Spleen (tissue), 11 donors: ENCODE results near the gene ERCC2. TPM values are rescaled to one million over a fixed set of nuclear protein-coding genes. Genes with fewer than 3 reads are reported as not detected.

Experiments
- DNase-seq: peaks from one replicate; pipeline ENCODE4 v3.0.0-alpha.2; 2020
- H3K27ac ChIP-seq, 8 donors: fragments of 200-600 bp; sonication (generic) in 7 of 8; 1 replicate in 4 of 8; 2 replicates in 4 of 8; pipeline versions ENCODE4 v1.5.0 to v1.8.0; 2016 to 2021; ENCODE audit warnings: inconsistent platforms in 4 of 8, mild to moderate bottlenecking in 4 of 8, moderate library complexity in 1 of 8
- H3K27me3 ChIP-seq, 7 donors: fragments of 200-600 bp; sonication (generic) in 6 of 7; replicated peaks in 1 of 7; 1 replicate in 4 of 7; 2 replicates in 3 of 7; pipeline versions ENCODE4 v1.5.0 to v1.8.0; 2016 to 2021; ENCODE audit warnings: inconsistent platforms in 3 of 7, mild to moderate bottlenecking in 1 of 7
- H3K36me3 ChIP-seq, 6 donors: fragments of 200-600 bp; sonication (generic) in 5 of 6; 1 replicate in 4 of 6; 2 replicates in 2 of 6; pipeline versions ENCODE4 v1.5.0 to v1.8.0; 2016 to 2021; ENCODE audit warnings: inconsistent platforms in 2 of 6
- H3K4me1 ChIP-seq, 6 donors: fragments of 200-600 bp; sonication (generic) in 5 of 6; 1 replicate in 3 of 6; 2 replicates in 3 of 6; pipeline versions ENCODE4 v1.5.0 to v1.8.0; 2016 to 2021; ENCODE audit warnings: inconsistent platforms in 3 of 6
- H3K4me3 ChIP-seq, 8 donors: fragments of 200-600 bp; sonication (generic) in 7 of 8; 1 replicate in 4 of 8; 2 replicates in 4 of 8; pipeline versions ENCODE4 v1.5.0 to v1.8.0; 2016 to 2021; ENCODE audit warnings: inconsistent platforms in 4 of 8, mild to moderate bottlenecking in 4 of 8, moderate library complexity in 2 of 8
- H3K9me3 ChIP-seq, 8 donors: fragments of 200-600 bp; sonication (generic) in 7 of 8; 1 replicate in 4 of 8; 2 replicates in 4 of 8; pipeline versions ENCODE4 v1.5.0 to v1.8.0; 2016 to 2021; ENCODE audit warnings: inconsistent platforms in 4 of 8
- POLR2A ChIP-seq, 3 donors: fragments of 450-650 bp; IDR thresholded peaks; one replicate each; pipeline ENCODE4 v1.5.1; 2017; ENCODE audit warnings: antibody characterized with exemption in 3 of 3, mild to moderate bottlenecking in 1 of 3
- POLR2AphosphoS5 ChIP-seq, 3 donors: sonication (generic); formaldehyde crosslinking; IDR thresholded peaks; one replicate each; pipeline ENCODE4 v1.5.1; 2017; ENCODE audit warnings: antibody characterized with exemption in 3 of 3
- WGBS, 5 donors: extraction: QIAGEN DNeasy Blood & Tissue Kit in 3 of 5; methylation state at CpG; one replicate each; pipeline versions ENCODE4 v1.1.5 to v1.1.7; 2013 to 2018; 5-methylcytosine and 5-hydroxymethylcytosine counted together
- intact Hi-C: fragments of 100-400 bp; cut with DNase I; formaldehyde crosslinking; loops from one replicate; pipeline ENCODE4 v1.15.0; 2023; ENCODE audit warnings: low total_unique reads
- polyA plus RNA-seq, 3 donors: library from polyadenylated mRNA; stranded (reverse); fragments of 200-250 nt; gene quantifications; one replicate each; pipeline ENCODE4 v1.2.1, GENCODE V29; 2013
- total RNA-seq, 7 donors: library from RNA; depleted of rRNA in 3 of 7; stranded (reverse); fragments of >200 nt in 3 of 7; fragmentation: NEBNext Ultra II Directional in 4 of 7; extraction: Animal tissue kit (Norgen Biotek cat#: 25700) in 4 of 7; gene quantifications; one replicate each; pipeline versions ENCODE4 v1.1.0 to v1.2.1, GENCODE V29; 2016 to 2021
- TF ChIP-seq, protein P1 (sequence below), 11 experiments: fragments of 200-600 bp in 7 of 11; fragments of 450-650 bp in 4 of 11; sonication (generic) in 4 of 11; IDR thresholded peaks in 8 of 11; conservative IDR thresholded peaks in 3 of 11; 1 replicate in 7 of 11; 2 replicates in 4 of 11; pipeline versions ENCODE4 v1.4.0 to v1.8.0; 2016 to 2021; ENCODE audit warnings: antibody characterized with exemption in 11 of 11, inconsistent platforms in 4 of 11, mild to moderate bottlenecking in 1 of 11
- donor health status: healthy with polysubstance abuse.
- donor health status: DM: no; HTN: no; CAD: no; lungs with moderate emphysema.
- donor health status: DM: no; HTN: no; CAD: no.
- donor health status: Bipolar disorder and iron deficiency.
- donor health status: healthy.
- donor health status: DM: no; HTN: no; CAD: no.
- donor health status: DM: yes; HTN: yes; CAD: no.

ERCC2 gene
- total and polyA plus RNA-seq, 10 donors = 11.5 to 22.1 (median 16.0) TPM

- Histone ChIP-seq H3K36me3 (peaks cover 0 to 100% (median 28%) of the 10 kb centered on the region in 6 donors), H3K4me1 (no peaks in the 10 kb centered on the region), H3K4me3 (no peak overlapping the region), H3K27me3 (no peaks in the 10 kb centered on the region), H3K27ac (no peak overlapping the region), H3K9me3 (no peaks in the 10 kb centered on the region)
- TF ChIP-seq POLR2A (IDR thresholded peaks at IDR 0.05) (no peak), POLR2AphosphoS5 (IDR thresholded peaks at IDR 0.05) (no peak)
- TF ChIP-seq, protein P1, sequence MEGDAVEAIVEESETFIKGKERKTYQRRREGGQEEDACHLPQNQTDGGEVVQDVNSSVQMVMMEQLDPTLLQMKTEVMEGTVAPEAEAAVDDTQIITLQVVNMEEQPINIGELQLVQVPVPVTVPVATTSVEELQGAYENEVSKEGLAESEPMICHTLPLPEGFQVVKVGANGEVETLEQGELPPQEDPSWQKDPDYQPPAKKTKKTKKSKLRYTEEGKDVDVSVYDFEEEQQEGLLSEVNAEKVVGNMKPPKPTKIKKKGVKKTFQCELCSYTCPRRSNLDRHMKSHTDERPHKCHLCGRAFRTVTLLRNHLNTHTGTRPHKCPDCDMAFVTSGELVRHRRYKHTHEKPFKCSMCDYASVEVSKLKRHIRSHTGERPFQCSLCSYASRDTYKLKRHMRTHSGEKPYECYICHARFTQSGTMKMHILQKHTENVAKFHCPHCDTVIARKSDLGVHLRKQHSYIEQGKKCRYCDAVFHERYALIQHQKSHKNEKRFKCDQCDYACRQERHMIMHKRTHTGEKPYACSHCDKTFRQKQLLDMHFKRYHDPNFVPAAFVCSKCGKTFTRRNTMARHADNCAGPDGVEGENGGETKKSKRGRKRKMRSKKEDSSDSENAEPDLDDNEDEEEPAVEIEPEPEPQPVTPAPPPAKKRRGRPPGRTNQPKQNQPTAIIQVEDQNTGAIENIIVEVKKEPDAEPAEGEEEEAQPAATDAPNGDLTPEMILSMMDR (IDR thresholded peaks at IDR 0.05 in 8 of 11, conservative IDR thresholded peaks at IDR 0.05 in 3 of 11) = no peak
- intact Hi-C loops = no loop called here
- no peak for DNase-seq
- WGBS, 5 donors = 90 to 95% (median 94%) methylated on average over 18 to 20 of the region's 20 CpGs
These were observed 13.5 kb downstream of the ERCC2 start for GRCh38 chr19:45356760-45357444.

GRCh38 chr19:45355910-45356309 is 14.5 kb downstream of the ERCC2 start:
- DNase-seq = no peak
- TF ChIP-seq, protein P1 (IDR thresholded peaks at IDR 0.05 in 8 of 11, conservative IDR thresholded peaks at IDR 0.05 in 3 of 11) = no peak
- no peak for TF ChIP-seq POLR2AphosphoS5 (IDR thresholded peaks at IDR 0.05)
- TF ChIP-seq POLR2A (IDR thresholded peaks at IDR 0.05) = no peak
- no peak overlapping the region for H3K4me3 ChIP-seq
- intact Hi-C loops = no loop called here
- H3K27me3 ChIP-seq = no peaks in the 10 kb centered on the region
- no peaks in the 10 kb centered on the region for H3K9me3 ChIP-seq
- 91 to 99% (median 96%) methylated on average over 4 to 9 of the region's 9 CpGs for WGBS, 5 donors
- peaks cover 0 to 100% (median 31%) of the 10 kb centered on the region in 6 donors for H3K36me3 ChIP-seq
- no peak overlapping the region for H3K27ac ChIP-seq
- no peaks in the 10 kb centered on the region for H3K4me1 ChIP-seq

DNA sequence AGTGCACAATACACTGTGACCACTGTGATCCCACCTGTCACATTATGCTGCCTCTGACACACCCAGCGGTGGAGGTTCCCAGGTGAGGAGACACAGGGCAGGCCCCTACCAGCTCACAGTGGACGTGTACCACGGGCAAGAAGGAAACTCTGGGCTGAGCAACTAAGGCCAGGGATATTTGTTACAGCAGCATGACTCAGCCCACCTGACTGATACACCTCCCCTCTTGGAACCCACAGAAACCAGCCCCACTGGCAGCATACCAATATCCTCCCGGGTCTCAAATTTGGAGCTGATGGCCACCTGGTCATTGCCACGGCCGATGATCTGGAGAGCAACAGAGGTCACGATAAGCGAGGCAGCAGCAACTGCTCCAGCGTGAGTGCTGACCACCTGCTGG is 15.0 kb downstream of the ERCC2 start:
- Histone ChIP-seq H3K36me3 (peaks cover 0 to 100% (median 31%) of the 10 kb centered on the region in 6 donors), H3K27me3 (no peaks in the 10 kb centered on the region), H3K27ac (no peak overlapping the region), H3K9me3 (no peaks in the 10 kb centered on the region), H3K4me1 (no peaks in the 10 kb centered on the region), H3K4me3 (no peak overlapping the region)
- WGBS, 5 donors = 96 to 97% (median 97%) methylated on average over 7 to 9 of the region's 9 CpGs
- DNase-seq = no peak
- TF ChIP-seq POLR2AphosphoS5 (IDR thresholded peaks at IDR 0.05) = no peak
- no peak for TF ChIP-seq POLR2A (IDR thresholded peaks at IDR 0.05)
- TF ChIP-seq, protein P1 (IDR thresholded peaks at IDR 0.05 in 8 of 11, conservative IDR thresholded peaks at IDR 0.05 in 3 of 11) = no peak
- intact Hi-C loops = no loop called here

DNA sequence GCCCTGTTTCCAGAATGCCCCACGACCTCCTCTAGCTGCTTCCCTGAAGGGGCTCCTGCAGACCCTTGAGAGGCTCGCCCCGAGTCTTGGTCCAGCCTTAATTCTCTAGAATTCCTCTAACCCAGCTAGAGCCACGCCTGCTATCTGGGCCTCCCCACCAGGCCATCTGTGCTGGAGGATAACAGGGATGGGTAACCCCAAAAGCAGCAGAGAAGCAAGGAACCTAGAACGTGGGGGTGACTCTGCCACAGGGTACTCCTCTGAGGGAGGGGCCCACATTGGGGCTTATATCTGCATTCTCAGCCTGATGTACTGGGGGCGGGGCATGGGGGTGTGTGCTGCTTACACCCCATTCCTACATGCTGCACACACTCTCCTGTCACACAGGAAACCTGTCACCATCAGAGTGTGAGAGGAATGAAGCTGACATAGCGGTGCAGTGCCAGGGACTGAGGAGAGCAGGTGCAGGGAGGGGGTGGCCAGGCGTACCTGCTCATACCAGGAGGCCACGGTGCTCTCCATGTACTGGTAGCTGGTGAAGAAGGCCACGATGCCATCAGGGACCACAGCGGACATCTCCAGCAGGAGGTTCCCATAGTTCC is 16.0 kb downstream of the ERCC2 start:
- no peak for DNase-seq
- H3K4me3 ChIP-seq = no peak overlapping the region
- intact Hi-C loops = no loop called here
- 89 to 94% (median 93%) methylated on average over 7 to 11 of the region's 11 CpGs for WGBS, 5 donors
- no peak overlapping the region for H3K27ac ChIP-seq
- H3K36me3 ChIP-seq = peaks cover 0 to 94% (median 31%) of the 10 kb centered on the region in 6 donors
- H3K4me1 ChIP-seq = no peaks in the 10 kb centered on the region
- no peak for TF ChIP-seq POLR2AphosphoS5 (IDR thresholded peaks at IDR 0.05)
- TF ChIP-seq, protein P1 (IDR thresholded peaks at IDR 0.05 in 8 of 11, conservative IDR thresholded peaks at IDR 0.05 in 3 of 11) = no peak
- no peak for TF ChIP-seq POLR2A (IDR thresholded peaks at IDR 0.05)
- no peaks in the 10 kb centered on the region for H3K9me3 ChIP-seq
- H3K27me3 ChIP-seq = no peaks in the 10 kb centered on the region
